ENCODE measurements around the gene GPR39.

The GPR39 gene

DNA sequence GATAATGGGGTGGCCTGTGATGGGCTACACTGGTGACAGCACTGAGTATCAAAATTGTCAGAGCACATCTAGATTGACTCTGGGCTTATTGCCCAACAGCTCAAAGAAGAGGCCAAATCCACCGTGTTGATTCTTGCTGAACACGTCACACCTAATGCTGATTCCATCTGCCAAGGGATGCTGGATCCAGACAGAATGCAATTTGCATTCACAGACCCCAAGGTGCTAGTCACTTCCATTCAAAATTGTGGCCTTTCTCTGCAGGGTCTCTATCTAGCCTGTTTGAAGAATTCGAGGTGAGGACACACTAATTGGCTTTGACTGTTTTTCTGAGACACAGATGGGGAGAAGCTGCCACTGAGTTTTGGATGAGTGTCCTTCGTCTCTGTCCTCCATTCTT, 13.5 kb upstream of the GPR39 start:
- Histone ChIP-seq H2AFZ (no peak overlapping the region), H3K4me2 (ENCODE audit: low read length) (no peak overlapping the region), H3K27ac (no peak overlapping the region), H3K79me2 (no peaks in the 10 kb centered on the region), H3K9me3 (ENCODE audit: control insufficient read depth, low read length) (no peaks in the 10 kb centered on the region), H3K9ac (no peak overlapping the region), H3K36me3 (ENCODE audit: control insufficient read depth, insufficient read depth, low read length) (no peaks in the 10 kb centered on the region), H3K4me1 (no peaks in the 10 kb centered on the region), H3K4me3 (ENCODE audit: low read depth, low read length) (no peak overlapping the region), H3K27me3 (ENCODE audit: control insufficient read depth, insufficient read depth, low read length) (no peaks in the 10 kb centered on the region)
- TF ChIP-seq, protein P1, sequence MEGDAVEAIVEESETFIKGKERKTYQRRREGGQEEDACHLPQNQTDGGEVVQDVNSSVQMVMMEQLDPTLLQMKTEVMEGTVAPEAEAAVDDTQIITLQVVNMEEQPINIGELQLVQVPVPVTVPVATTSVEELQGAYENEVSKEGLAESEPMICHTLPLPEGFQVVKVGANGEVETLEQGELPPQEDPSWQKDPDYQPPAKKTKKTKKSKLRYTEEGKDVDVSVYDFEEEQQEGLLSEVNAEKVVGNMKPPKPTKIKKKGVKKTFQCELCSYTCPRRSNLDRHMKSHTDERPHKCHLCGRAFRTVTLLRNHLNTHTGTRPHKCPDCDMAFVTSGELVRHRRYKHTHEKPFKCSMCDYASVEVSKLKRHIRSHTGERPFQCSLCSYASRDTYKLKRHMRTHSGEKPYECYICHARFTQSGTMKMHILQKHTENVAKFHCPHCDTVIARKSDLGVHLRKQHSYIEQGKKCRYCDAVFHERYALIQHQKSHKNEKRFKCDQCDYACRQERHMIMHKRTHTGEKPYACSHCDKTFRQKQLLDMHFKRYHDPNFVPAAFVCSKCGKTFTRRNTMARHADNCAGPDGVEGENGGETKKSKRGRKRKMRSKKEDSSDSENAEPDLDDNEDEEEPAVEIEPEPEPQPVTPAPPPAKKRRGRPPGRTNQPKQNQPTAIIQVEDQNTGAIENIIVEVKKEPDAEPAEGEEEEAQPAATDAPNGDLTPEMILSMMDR (IDR thresholded peaks at IDR 0.05) = no peak

GRCh38 chr2:132404056-132404455, 12.5 kb upstream of the GPR39 start:
- no peak overlapping the region for H3K27ac ChIP-seq
- no peak overlapping the region for H3K9ac ChIP-seq
- no peaks in the 10 kb centered on the region for H3K79me2 ChIP-seq
- TF ChIP-seq, protein P1 (IDR thresholded peaks at IDR 0.05) = no peak
- H3K4me3 ChIP-seq (ENCODE audit: low read depth, low read length) = no peak overlapping the region
- no peaks in the 10 kb centered on the region for H3K27me3 ChIP-seq (ENCODE audit: control insufficient read depth, insufficient read depth, low read length)
- no peak overlapping the region for H3K4me2 ChIP-seq (ENCODE audit: low read length)
- H3K36me3 ChIP-seq (ENCODE audit: control insufficient read depth, insufficient read depth, low read length) = no peaks in the 10 kb centered on the region
- no peaks in the 10 kb centered on the region for H3K9me3 ChIP-seq (ENCODE audit: control insufficient read depth, low read length)
- H2AFZ ChIP-seq = no peak overlapping the region
- no peaks in the 10 kb centered on the region for H3K4me1 ChIP-seq

DNA sequence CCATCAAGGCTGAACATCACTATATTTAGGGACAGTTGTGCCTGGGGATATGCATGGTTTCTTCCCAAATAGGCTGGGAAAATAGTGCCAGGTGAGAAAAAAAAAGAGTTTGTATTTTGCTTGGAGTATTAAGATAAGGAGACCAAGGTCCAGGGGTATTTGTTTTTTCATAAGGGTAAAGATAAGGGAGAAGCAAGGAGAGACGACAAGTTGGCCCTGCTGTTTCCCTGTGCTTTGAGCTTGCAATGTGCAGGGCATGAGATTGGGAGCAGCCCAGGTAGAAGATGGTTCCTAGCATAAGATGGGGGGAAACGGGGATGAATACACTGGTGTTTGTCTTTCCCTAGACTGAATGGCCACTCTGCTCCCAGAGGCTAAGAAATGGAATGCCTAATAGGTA, 8.8 kb upstream of the GPR39 start:
- Histone ChIP-seq H2AFZ (no peak overlapping the region), H3K36me3 (ENCODE audit: control insufficient read depth, insufficient read depth, low read length) (no peaks in the 10 kb centered on the region), H3K9ac (no peak overlapping the region), H3K79me2 (no peaks in the 10 kb centered on the region), H3K4me1 (no peaks in the 10 kb centered on the region), H3K27me3 (ENCODE audit: control insufficient read depth, insufficient read depth, low read length) (no peaks in the 10 kb centered on the region), H3K4me2 (ENCODE audit: low read length) (no peak overlapping the region), H3K9me3 (ENCODE audit: control insufficient read depth, low read length) (no peaks in the 10 kb centered on the region), H3K4me3 (ENCODE audit: low read depth, low read length) (no peak overlapping the region), H3K27ac (no peak overlapping the region)
- TF ChIP-seq, protein P1 (IDR thresholded peaks at IDR 0.05) = no peak

DNA sequence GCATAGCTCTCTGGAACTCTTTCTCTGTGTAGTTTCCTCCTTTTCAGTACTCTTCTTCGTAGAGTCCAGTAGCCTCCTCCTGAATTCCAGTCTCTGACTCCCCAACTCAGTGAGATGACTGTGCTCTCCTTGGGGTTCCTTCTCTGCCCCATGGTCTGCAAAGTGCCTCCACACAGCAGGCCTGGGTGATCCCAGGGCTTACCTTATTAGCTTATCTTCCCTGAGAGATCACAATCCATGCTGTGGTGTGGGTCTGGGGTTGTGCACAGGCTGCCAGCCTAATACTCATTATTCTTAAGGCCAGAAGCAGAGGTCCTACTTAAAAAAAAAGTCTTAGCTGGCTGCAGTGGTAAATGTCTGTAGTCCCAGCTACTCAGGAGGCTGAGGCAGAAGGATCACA, 4.6 kb upstream of the GPR39 start:
- Histone ChIP-seq H2AFZ (no peak overlapping the region), H3K36me3 (ENCODE audit: control insufficient read depth, insufficient read depth, low read length) (no peaks in the 10 kb centered on the region), H3K4me3 (ENCODE audit: low read depth, low read length) (no peak overlapping the region), H3K9ac (no peak overlapping the region), H3K27me3 (ENCODE audit: control insufficient read depth, insufficient read depth, low read length) (no peaks in the 10 kb centered on the region), H3K79me2 (no peaks in the 10 kb centered on the region), H3K4me1 (peaks cover 3% of the 10 kb centered on the region), H3K9me3 (ENCODE audit: control insufficient read depth, low read length) (no peaks in the 10 kb centered on the region), H3K27ac (no peak overlapping the region), H3K4me2 (ENCODE audit: low read length) (no peak overlapping the region)
- TF ChIP-seq, protein P1 (IDR thresholded peaks at IDR 0.05) = no peak

GRCh38 chr2:132414081-132414480, 2.5 kb upstream of the GPR39 start:
- Histone ChIP-seq H3K27me3 (ENCODE audit: control insufficient read depth, insufficient read depth, low read length) (no peaks in the 10 kb centered on the region), H2AFZ (no peak overlapping the region), H3K9ac (no peak overlapping the region), H3K9me3 (ENCODE audit: control insufficient read depth, low read length) (no peaks in the 10 kb centered on the region), H3K4me3 (ENCODE audit: low read depth, low read length) (no peak overlapping the region), H3K4me1 (peaks cover 3% of the 10 kb centered on the region), H3K27ac (no peak overlapping the region), H3K4me2 (ENCODE audit: low read length) (no peak overlapping the region), H3K36me3 (ENCODE audit: control insufficient read depth, insufficient read depth, low read length) (no peaks in the 10 kb centered on the region), H3K79me2 (no peaks in the 10 kb centered on the region)
- TF ChIP-seq, protein P1 (IDR thresholded peaks at IDR 0.05) = no peak
